IMR-90 (cell line): ENCODE data around the gene MAML3. TPM values are rescaled to one million over a fixed set of nuclear protein-coding genes. Genes with fewer than 3 reads are reported as not detected.

Experiments
- ATAC-seq: fragments of 200-7000 bp; cut with Tn5 transposase; 2 replicates; pipeline ENCODE4 v1.9.1; 2020; ENCODE audit warnings: low read depth, mild to moderate bottlenecking, moderate library complexity
- BruUV-seq: library from RNA; stranded (reverse); fragments of 400-500 nt; replicated peaks from 2 replicates; lab custom pipeline; 2021; lab: Mats Ljungman, UMichigan
- CTCF ChIA-PET: fragments of 300-600 bp; formaldehyde crosslinking; extraction: SDS; loops from one replicate; lab custom pipeline; 2021; ENCODE audit warnings: antibody characterized with exemption; lab: Yijun Ruan, JAX
- POLR2A ChIA-PET: fragments of 300-600 bp; sonication (Branson Sonifier 250); formaldehyde crosslinking; loops from one replicate; lab custom pipeline; 2022; ENCODE audit warnings: antibody characterized with exemption; ENCODE audit not compliant: unreplicated experiment; lab: Charles Lee
- DNase-seq: peaks from one replicate; pipeline ENCODE4 v3.0.0; 2013
- H2AFZ ChIP-seq: replicated peaks from 2 replicates; pipeline ENCODE3; 2013; ENCODE audit warnings: low read length, mild to moderate bottlenecking; ENCODE audit not compliant: poor library complexity
- H2AK5ac ChIP-seq: 2 replicates; pipeline ENCODE4 v1.6.1; 2013; ENCODE audit warnings: low read depth, low read length, inconsistent platforms
- H2AK9ac ChIP-seq: replicated peaks from 2 replicates; pipeline ENCODE3; 2013; ENCODE audit warnings: mild to moderate bottlenecking, low read depth, low read length, moderate library complexity; ENCODE audit not compliant: poor library complexity
- H2BK120ac ChIP-seq: 2 replicates; pipeline ENCODE4 v1.6.1; 2013; ENCODE audit warnings: low read depth, low read length, inconsistent platforms
- H2BK15ac ChIP-seq: 3 replicates; pipeline ENCODE4 v1.6.1; 2013; ENCODE audit warnings: low read depth, low read length, inconsistent platforms
- H2BK20ac ChIP-seq: 2 replicates; pipeline ENCODE4 v1.6.1; 2013; ENCODE audit warnings: low read depth, mild to moderate bottlenecking, inconsistent platforms, low read length, moderate library complexity
- H2BK5ac ChIP-seq: 2 replicates; pipeline ENCODE4 v1.6.1; 2013; ENCODE audit warnings: mild to moderate bottlenecking, low read depth, low read length, inconsistent platforms; ENCODE audit not compliant: poor library complexity, severe bottlenecking
- H3K14ac ChIP-seq: replicated peaks from 2 replicates; pipeline ENCODE4 v1.6.1; 2013; ENCODE audit warnings: low read depth, low read length, inconsistent platforms
- H3K18ac ChIP-seq: 2 replicates; pipeline ENCODE4 v1.6.1; 2013; ENCODE audit warnings: low read depth, low read length, control low read depth
- H3K23ac ChIP-seq: 2 replicates; pipeline ENCODE4 v1.6.1; 2013; ENCODE audit warnings: low read depth, low read length, inconsistent platforms
- H3K27ac ChIP-seq: 2 replicates; pipeline ENCODE4 v1.5.1; 2013; ENCODE audit warnings: mild to moderate bottlenecking, control low read depth, low read length; ENCODE audit not compliant: insufficient read depth
- H3K27me3 ChIP-seq: 2 replicates; pipeline ENCODE4 v1.6.1; 2013; ENCODE audit warnings: low read length; ENCODE audit not compliant: control insufficient read depth, insufficient read depth
- H3K36me3 ChIP-seq: 2 replicates; pipeline ENCODE4 v1.6.1; 2013; ENCODE audit warnings: low read length, mixed read lengths; ENCODE audit not compliant: control insufficient read depth, insufficient read depth
- H3K4ac ChIP-seq: 2 replicates; pipeline ENCODE4 v1.6.1; 2013; ENCODE audit warnings: low read depth, low read length, inconsistent platforms
- H3K4me1 ChIP-seq: 2 replicates; pipeline ENCODE4 v1.6.1; 2013; ENCODE audit warnings: low read length, mixed read lengths; ENCODE audit not compliant: control insufficient read depth, insufficient read depth
- H3K4me2 ChIP-seq: 2 replicates; pipeline ENCODE4 v1.6.1; 2013; ENCODE audit warnings: low read depth, mild to moderate bottlenecking, control low read depth, low read length, moderate library complexity
- H3K4me3 ChIP-seq: 2 replicates; pipeline ENCODE4 v1.5.1; 2013; ENCODE audit warnings: low read depth, mild to moderate bottlenecking, control low read depth, low read length, moderate library complexity; ENCODE audit not compliant: insufficient read depth
- H3K56ac ChIP-seq: 2 replicates; pipeline ENCODE4 v1.6.1; 2013; ENCODE audit warnings: low read length, inconsistent platforms; ENCODE audit not compliant: insufficient read depth; ENCODE audit errors: extremely low read depth
- H3K79me1 ChIP-seq, 2 experiments: 2 replicates each; pipeline ENCODE4 v1.6.1; 2013; ENCODE audit warnings: low read length in 2 of 2, inconsistent platforms in 1 of 2, low read depth in 1 of 2
- H3K9ac ChIP-seq: 2 replicates; pipeline ENCODE4 v1.6.1; 2013; ENCODE audit warnings: low read depth, low read length, control low read depth
- H3K9me1 ChIP-seq: 2 replicates; pipeline ENCODE4 v1.6.1; 2013; ENCODE audit warnings: low read length, inconsistent platforms; ENCODE audit not compliant: insufficient read depth
- H3K9me3 ChIP-seq: 2 replicates; pipeline ENCODE4 v1.6.1; 2013; ENCODE audit warnings: low read length; ENCODE audit not compliant: control insufficient read depth, insufficient read depth
- H4K20me1 ChIP-seq: 2 replicates; pipeline ENCODE4 v1.6.1; 2013; ENCODE audit warnings: low read length, inconsistent platforms; ENCODE audit not compliant: insufficient read depth
- H4K5ac ChIP-seq: 2 replicates; pipeline ENCODE4 v1.6.1; 2013; ENCODE audit warnings: mild to moderate bottlenecking, low read depth, low read length, control low read depth
- H4K8ac ChIP-seq, 2 experiments: 2 replicates each; pipeline ENCODE4 v1.6.1; 2013; ENCODE audit warnings: low read depth in 2 of 2, low read length in 2 of 2, control low read depth in 1 of 2, inconsistent platforms in 1 of 2
- H4K91ac ChIP-seq: 2 replicates; pipeline ENCODE4 v1.6.1; 2013; ENCODE audit warnings: low read depth, low read length, inconsistent platforms; ENCODE audit not compliant: insufficient read depth
- BHLHE40 ChIP-seq: fragments of 150-350 bp; IDR thresholded peaks from 2 replicates; pipeline ENCODE4 v1.6.1; 2016; ENCODE audit warnings: mild to moderate bottlenecking, low read depth, low read length
- CEBPB ChIP-seq: IDR thresholded peaks from 2 replicates; pipeline ENCODE4 v1.6.1; 2012; ENCODE audit warnings: low read depth, low read length, improper control_type of control experiment
- CHD1 ChIP-seq: IDR thresholded peaks from 2 replicates; pipeline ENCODE4 v1.6.1; 2012; ENCODE audit warnings: low read depth, low read length, improper control_type of control experiment
- CTCF ChIP-seq: conservative IDR thresholded peaks from 2 replicates; pipeline ENCODE4 v1.5.1; 2012; ENCODE audit warnings: mild to moderate bottlenecking, low read depth, low read length, improper control_type of control experiment
- ELK1 ChIP-seq: fragments of 150-350 bp; IDR thresholded peaks from 2 replicates; pipeline ENCODE4 v1.6.1; 2016; ENCODE audit warnings: low read depth, mild to moderate bottlenecking, low read length, moderate library complexity, borderline replicate concordance
- FOS ChIP-seq: fragments of 150-350 bp; IDR thresholded peaks from 2 replicates; pipeline ENCODE4 v1.6.1; 2016; ENCODE audit warnings: low read depth, low read length
- MAFK ChIP-seq: IDR thresholded peaks from 2 replicates; pipeline ENCODE4 v1.6.1; 2012; ENCODE audit warnings: low read depth, low read length, improper control_type of control experiment
- MAZ ChIP-seq: IDR thresholded peaks from 2 replicates; pipeline ENCODE4 v1.6.1; 2012; ENCODE audit warnings: low read depth, mild to moderate bottlenecking, low read length, improper control_type of control experiment, moderate library complexity, borderline replicate concordance
- MXI1 ChIP-seq: IDR thresholded peaks from 2 replicates; pipeline ENCODE4 v1.6.1; 2012; ENCODE audit warnings: low read depth, mild to moderate bottlenecking, low read length, moderate library complexity, borderline replicate concordance
- NFE2L2 ChIP-seq: fragments of 150-350 bp; IDR thresholded peaks from 2 replicates; pipeline ENCODE4 v1.6.1; 2016; ENCODE audit warnings: low read depth, mild to moderate bottlenecking, low read length
- POLR2A ChIP-seq: IDR thresholded peaks from 2 replicates; pipeline ENCODE4 v1.6.1; 2012; ENCODE audit warnings: mild to moderate bottlenecking, low read depth, low read length
- RAD21 ChIP-seq: IDR thresholded peaks from 2 replicates; pipeline ENCODE4 v1.6.1; 2012; ENCODE audit warnings: low read length, improper control_type of control experiment
- RCOR1 ChIP-seq: IDR thresholded peaks from 2 replicates; pipeline ENCODE4 v1.6.1; 2012; ENCODE audit warnings: mild to moderate bottlenecking, low read length, improper control_type of control experiment; ENCODE audit not compliant: insufficient replicate concordance
- RFX5 ChIP-seq: IDR thresholded peaks from 2 replicates; pipeline ENCODE4 v1.8.0; 2012; ENCODE audit warnings: low read depth, mild to moderate bottlenecking, low read length, moderate library complexity
- SMC3 ChIP-seq: fragments of 150-350 bp; IDR thresholded peaks from 2 replicates; pipeline ENCODE4 v1.6.1; 2016; ENCODE audit warnings: low read depth, mild to moderate bottlenecking, antibody characterized with exemption, low read length, moderate library complexity
- USF2 ChIP-seq: fragments of 150-350 bp; IDR thresholded peaks from 2 replicates; pipeline ENCODE4 v1.6.1; 2017; ENCODE audit warnings: mild to moderate bottlenecking, antibody characterized with exemption, low read length, low read depth
- WGBS, 2 experiments: methylation state at CpG; one replicate each; pipeline versions ENCODE4 v1.1.5 to v1.1.7; 2013; ENCODE audit warnings: missing lambda C conversion rate in 2 of 2; ENCODE audit not compliant: insufficient read length in 1 of 2; ENCODE audit errors: extremely low coverage in 2 of 2; 5-methylcytosine and 5-hydroxymethylcytosine counted together
- dilution Hi-C: fragments of 300-500 bp; cut with HindIII; formaldehyde crosslinking; loops from one replicate; pipeline ENCODE4 v1.14.3; 2018; ENCODE audit warnings: low sequenced_read_pairs; ENCODE audit not compliant: unreplicated experiment
- in situ Hi-C: fragments of 300-500 bp; cut with MboI; formaldehyde crosslinking; loops from 3 replicates; pipeline ENCODE4 v1.14.3; 2019; ENCODE audit warnings: low sequenced_read_pairs, inconsistent platforms, mixed read lengths
- intact Hi-C: fragments of 100-400 bp; cut with micrococcal nuclease; formaldehyde crosslinking; loops from 2 replicates; pipeline ENCODE4 v1.10.0; 2022
- polyA plus RNA-seq, 3 experiments: library from polyadenylated mRNA; depleted of rRNA; stranded (reverse); fragments of >200 nt; gene quantifications; 2 replicates each; pipeline ENCODE4 v1.2.3, GENCODE V29; 2012; ENCODE audit warnings: low replicate concordance in 1 of 3
- total RNA-seq: library from RNA; depleted of rRNA; stranded (reverse); fragments of >200 nt; gene quantifications from 2 replicates; pipeline ENCODE4 v1.2.3, GENCODE V29; 2012

The MAML3 gene
- total and polyA plus RNA-seq, 2 of the 4 experiments (the other 2 are of a cell fraction) = 0.90 to 1.7 TPM

GRCh38 chr4:139676913-139677585 is 476.9 kb downstream of the MAML3 start:
- WGBS, 2 experiments = 100% methylated on average over 2 of the region's 4 CpGs; no CpG with 5 or more reads in 1 of the 2 experiments
- TF ChIP-seq FOS (no peak), BHLHE40 (no peak), SMC3 (no peak), MXI1 (no peak), RFX5 (no peak), USF2 (no peak), CEBPB (no peak), CTCF (no peak), POLR2A (no peak), MAFK (no peak), RAD21 (no peak), ELK1 (no peak), NFE2L2 (no peak), MAZ (no peak), CHD1 (no peak), RCOR1 (no peak)
- no peaks in the 10 kb centered on the region for H3K36me3 ChIP-seq
- no peak overlapping the region for H3K18ac ChIP-seq
- no peak overlapping the region for H3K4me2 ChIP-seq
- no peak overlapping the region for H4K8ac ChIP-seq
- H4K91ac ChIP-seq = no peak overlapping the region
- H3K4me3 ChIP-seq = no peak overlapping the region
- ChIA-PET CTCF (no interaction called here), POLR2A (no interaction called here)
- no peak overlapping the region for H3K56ac ChIP-seq
- no peak overlapping the region for H3K23ac ChIP-seq
- no peak overlapping the region for H3K4ac ChIP-seq
- no peak overlapping the region for H2BK20ac ChIP-seq
- H2BK15ac ChIP-seq = no peak overlapping the region
- no TSS peak for BruUV-seq
- H2AK9ac ChIP-seq = no peak overlapping the region
- H3K79me1 ChIP-seq = no peaks in the 10 kb centered on the region
- dilution Hi-C loops (no loop called here), intact Hi-C loops (no loop called here), in situ Hi-C loops (no loop called here)
- no peak overlapping the region for H2BK120ac ChIP-seq
- H3K9me3 ChIP-seq = no peaks in the 10 kb centered on the region
- H3K9ac ChIP-seq = no peak overlapping the region
- H3K14ac ChIP-seq = no peak overlapping the region
- H4K5ac ChIP-seq = no peak overlapping the region
- no peak overlapping the region for H2AFZ ChIP-seq
- H3K27ac ChIP-seq = no peak overlapping the region
- no peaks in the 10 kb centered on the region for H3K9me1 ChIP-seq
- H3K27me3 ChIP-seq = no peaks in the 10 kb centered on the region
- H4K20me1 ChIP-seq = no peaks in the 10 kb centered on the region
- H2BK5ac ChIP-seq = no peak overlapping the region
- ATAC-seq (no peak), DNase-seq (no peak)
- no peaks in the 10 kb centered on the region for H3K4me1 ChIP-seq
- H2AK5ac ChIP-seq = no peak overlapping the region
